H1 (cell line): ENCODE results near the gene PLEKHG4.

Experiments used
- ATF2 ChIP-seq: IDR thresholded peaks from 2 replicates; pipeline ENCODE4 v1.6.1; 2012; ENCODE audit warnings: low read length, inconsistent platforms
- EZH2 ChIP-seq: fragments of 200-600 bp; sonication (generic); IDR thresholded peaks from 2 replicates; pipeline ENCODE4 v1.7.1; 2012; ENCODE audit warnings: low read depth, mild to moderate bottlenecking, moderate library complexity, low read length, inconsistent platforms; ENCODE audit not compliant: severe bottlenecking
- FOSL1 ChIP-seq: IDR thresholded peaks from 2 replicates; pipeline ENCODE4 v1.6.1; 2011; ENCODE audit warnings: mild to moderate bottlenecking, low read depth, low read length, moderate library complexity; ENCODE audit not compliant: insufficient read depth
- KDM1A ChIP-seq: fragments of 200-600, 300-600 bp; sonication (generic); IDR thresholded peaks from 2 replicates; pipeline ENCODE4 v1.7.1; 2016; ENCODE audit warnings: mild to moderate bottlenecking, low read length, borderline replicate concordance
- POLR2A ChIP-seq, 2 experiments: IDR thresholded peaks; 1 replicate in 1 of 2; 2 replicates in 1 of 2; pipeline ENCODE4 v1.6.1; 2011; ENCODE audit warnings: low read depth in 2 of 2, low read length in 2 of 2, mild to moderate bottlenecking in 2 of 2; ENCODE audit errors: control extremely low read depth in 1 of 2
- RNF2 ChIP-seq: fragments of 200-900, 300-1000 bp; sonication (generic); IDR thresholded peaks from 2 replicates; pipeline ENCODE4 v1.7.1; 2016; ENCODE audit warnings: borderline replicate concordance, low read depth, mild to moderate bottlenecking, antibody characterized with exemption, low read length; ENCODE audit not compliant: poor library complexity, severe bottlenecking; ENCODE audit errors: missing control alignments
- TAF1 ChIP-seq: IDR thresholded peaks from 2 replicates; pipeline ENCODE4 v1.6.1; 2011; ENCODE audit warnings: mild to moderate bottlenecking, low read depth, low read length
- TF ChIP-seq, protein P1 (sequence below), 3 experiments: IDR thresholded peaks; 1 replicate in 2 of 3; 2 replicates in 1 of 3; pipeline versions ENCODE4 v1.5.1 to v1.6.1; 2011; ENCODE audit warnings: low read length in 3 of 3, mild to moderate bottlenecking in 3 of 3, inconsistent platforms in 2 of 3, low read depth in 1 of 3, moderate library complexity in 1 of 3; ENCODE audit not compliant: insufficient read depth in 1 of 3; ENCODE audit errors: control extremely low read depth in 1 of 3

GRCh38 chr16:67264866-67265265, 14.5 kb upstream of the PLEKHG4 start:
- TF ChIP-seq, protein P1, sequence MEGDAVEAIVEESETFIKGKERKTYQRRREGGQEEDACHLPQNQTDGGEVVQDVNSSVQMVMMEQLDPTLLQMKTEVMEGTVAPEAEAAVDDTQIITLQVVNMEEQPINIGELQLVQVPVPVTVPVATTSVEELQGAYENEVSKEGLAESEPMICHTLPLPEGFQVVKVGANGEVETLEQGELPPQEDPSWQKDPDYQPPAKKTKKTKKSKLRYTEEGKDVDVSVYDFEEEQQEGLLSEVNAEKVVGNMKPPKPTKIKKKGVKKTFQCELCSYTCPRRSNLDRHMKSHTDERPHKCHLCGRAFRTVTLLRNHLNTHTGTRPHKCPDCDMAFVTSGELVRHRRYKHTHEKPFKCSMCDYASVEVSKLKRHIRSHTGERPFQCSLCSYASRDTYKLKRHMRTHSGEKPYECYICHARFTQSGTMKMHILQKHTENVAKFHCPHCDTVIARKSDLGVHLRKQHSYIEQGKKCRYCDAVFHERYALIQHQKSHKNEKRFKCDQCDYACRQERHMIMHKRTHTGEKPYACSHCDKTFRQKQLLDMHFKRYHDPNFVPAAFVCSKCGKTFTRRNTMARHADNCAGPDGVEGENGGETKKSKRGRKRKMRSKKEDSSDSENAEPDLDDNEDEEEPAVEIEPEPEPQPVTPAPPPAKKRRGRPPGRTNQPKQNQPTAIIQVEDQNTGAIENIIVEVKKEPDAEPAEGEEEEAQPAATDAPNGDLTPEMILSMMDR (IDR thresholded peaks at IDR 0.05; ENCODE audit: control extremely low read depth in 1 of 3, insufficient read depth in 1 of 3, low read depth in 1 of 3, low read length in 3 of 3): no peak
- TF ChIP-seq EZH2 (no peak), RNF2 (no peak), POLR2A (IDR thresholded peaks at IDR 0.05; ENCODE audit: control extremely low read depth in 1 of 2, low read depth in 2 of 2, low read length in 2 of 2) (no peak), FOSL1 (no peak), TAF1 (no peak), ATF2 (no peak), KDM1A (no peak)
